GM12878 (cell line): ENCODE results near the gene CAMK2A. TPM values are rescaled to one million over a fixed set of nuclear protein-coding genes. Genes with fewer than 3 reads are reported as not detected.

Experiments used
- BACH1 ChIP-seq: fragments of 450-650 bp; IDR thresholded peaks from 2 replicates; pipeline ENCODE4 v1.6.1; 2017; ENCODE audit warnings: mild to moderate bottlenecking, borderline replicate concordance
- E2F8 ChIP-seq: fragments of 450-650 bp; IDR thresholded peaks from 2 replicates; pipeline ENCODE4 v1.6.1; 2018; ENCODE audit warnings: mild to moderate bottlenecking, low read depth, moderate library complexity; ENCODE audit not compliant: partially characterized antibody
- POU2F2 ChIP-seq: IDR thresholded peaks from 3 replicates; pipeline ENCODE4 v1.6.1; 2011; ENCODE audit warnings: low read depth, mild to moderate bottlenecking, low read length, borderline replicate concordance
- RB1 ChIP-seq: fragments of 450-650 bp; formaldehyde crosslinking; IDR thresholded peaks from 2 replicates; pipeline ENCODE4 v1.6.1; 2017; ENCODE audit warnings: mild to moderate bottlenecking, borderline replicate concordance
- SPI1 ChIP-seq: IDR thresholded peaks from 2 replicates; pipeline ENCODE4 v1.6.1; 2011; ENCODE audit warnings: low read depth, mild to moderate bottlenecking, low read length, moderate library complexity, borderline replicate concordance; ENCODE audit not compliant: insufficient read depth
- SUZ12 ChIP-seq: fragments of 200-600 bp; sonication (generic); IDR thresholded peaks from one replicate; pipeline ENCODE4 v1.6.1; 2018; ENCODE audit warnings: antibody characterized with exemption, mild to moderate bottlenecking; ENCODE audit not compliant: unreplicated experiment
- polyA plus RNA-seq, 11 experiments: library from polyadenylated mRNA; depleted of rRNA in 4 of 11; unstranded in 6 of 11; stranded (reverse) in 5 of 11; fragments of >200 nt; fragmentation: Nextera tagmentation in 4 of 11; fragmentation: Illumina TruSeq in 1 of 11; extraction: Ambion mirVana in 4 of 11; extraction: Trizol in 1 of 11; gene quantifications; 1 replicate in 1 of 11; 2 replicates in 10 of 11; pipeline versions ENCODE4 v1.2.1 to v1.2.3, GENCODE V29; 2011 to 2016; ENCODE audit warnings: inconsistent platforms in 2 of 11, missing spikeins in 2 of 11, low read depth in 1 of 11
- total RNA-seq, 4 experiments: library from RNA; depleted of rRNA in 3 of 4; stranded (reverse); fragments of >200 nt in 3 of 4; fragmentation: Illumina TruSeq in 1 of 4; extraction: Trizol in 1 of 4; gene quantifications; 2 replicates each; pipeline versions ENCODE4 v1.2.1 to v1.2.3, GENCODE V29; 2013 to 2021
- TF ChIP-seq, protein P1 (sequence below): IDR thresholded peaks from 2 replicates; pipeline ENCODE4 v1.6.1; 2012; ENCODE audit warnings: improper control_type of control experiment, low read depth, low read length; ENCODE audit not compliant: insufficient replicate concordance

The CAMK2A gene
- total and polyA plus RNA-seq, 10 of the 15 experiments (the other 5 are each of a cell fraction or from before 2014, with no cell fraction given), result 0.11 TPM; not detected in 9

GRCh38 chr5:150217038-150217437 is 72.5 kb downstream of the CAMK2A start (continued):
- TF ChIP-seq, protein P1, sequence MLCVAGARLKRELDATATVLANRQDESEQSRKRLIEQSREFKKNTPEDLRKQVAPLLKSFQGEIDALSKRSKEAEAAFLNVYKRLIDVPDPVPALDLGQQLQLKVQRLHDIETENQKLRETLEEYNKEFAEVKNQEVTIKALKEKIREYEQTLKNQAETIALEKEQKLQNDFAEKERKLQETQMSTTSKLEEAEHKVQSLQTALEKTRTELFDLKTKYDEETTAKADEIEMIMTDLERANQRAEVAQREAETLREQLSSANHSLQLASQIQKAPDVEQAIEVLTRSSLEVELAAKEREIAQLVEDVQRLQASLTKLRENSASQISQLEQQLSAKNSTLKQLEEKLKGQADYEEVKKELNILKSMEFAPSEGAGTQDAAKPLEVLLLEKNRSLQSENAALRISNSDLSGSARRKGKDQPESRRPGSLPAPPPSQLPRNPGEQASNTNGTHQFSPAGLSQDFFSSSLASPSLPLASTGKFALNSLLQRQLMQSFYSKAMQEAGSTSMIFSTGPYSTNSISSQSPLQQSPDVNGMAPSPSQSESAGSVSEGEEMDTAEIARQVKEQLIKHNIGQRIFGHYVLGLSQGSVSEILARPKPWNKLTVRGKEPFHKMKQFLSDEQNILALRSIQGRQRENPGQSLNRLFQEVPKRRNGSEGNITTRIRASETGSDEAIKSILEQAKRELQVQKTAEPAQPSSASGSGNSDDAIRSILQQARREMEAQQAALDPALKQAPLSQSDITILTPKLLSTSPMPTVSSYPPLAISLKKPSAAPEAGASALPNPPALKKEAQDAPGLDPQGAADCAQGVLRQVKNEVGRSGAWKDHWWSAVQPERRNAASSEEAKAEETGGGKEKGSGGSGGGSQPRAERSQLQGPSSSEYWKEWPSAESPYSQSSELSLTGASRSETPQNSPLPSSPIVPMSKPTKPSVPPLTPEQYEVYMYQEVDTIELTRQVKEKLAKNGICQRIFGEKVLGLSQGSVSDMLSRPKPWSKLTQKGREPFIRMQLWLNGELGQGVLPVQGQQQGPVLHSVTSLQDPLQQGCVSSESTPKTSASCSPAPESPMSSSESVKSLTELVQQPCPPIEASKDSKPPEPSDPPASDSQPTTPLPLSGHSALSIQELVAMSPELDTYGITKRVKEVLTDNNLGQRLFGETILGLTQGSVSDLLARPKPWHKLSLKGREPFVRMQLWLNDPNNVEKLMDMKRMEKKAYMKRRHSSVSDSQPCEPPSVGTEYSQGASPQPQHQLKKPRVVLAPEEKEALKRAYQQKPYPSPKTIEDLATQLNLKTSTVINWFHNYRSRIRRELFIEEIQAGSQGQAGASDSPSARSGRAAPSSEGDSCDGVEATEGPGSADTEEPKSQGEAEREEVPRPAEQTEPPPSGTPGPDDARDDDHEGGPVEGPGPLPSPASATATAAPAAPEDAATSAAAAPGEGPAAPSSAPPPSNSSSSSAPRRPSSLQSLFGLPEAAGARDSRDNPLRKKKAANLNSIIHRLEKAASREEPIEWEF, result no peak
- TF ChIP-seq SUZ12 (no peak), RB1 (no peak), E2F8 (no peak), POU2F2 (no peak), SPI1 (no peak), BACH1 (no peak)
- TF ChIP-seq, all 136 proteins: peak for 0
